ENCODE data around the gene VSIG8. TPM values are rescaled to one million over a fixed set of nuclear protein-coding genes. Genes with fewer than 3 reads are reported as not detected.

The VSIG8 gene
- total RNA-seq, 6 experiments from 2014 or later, result not detected

DNA sequence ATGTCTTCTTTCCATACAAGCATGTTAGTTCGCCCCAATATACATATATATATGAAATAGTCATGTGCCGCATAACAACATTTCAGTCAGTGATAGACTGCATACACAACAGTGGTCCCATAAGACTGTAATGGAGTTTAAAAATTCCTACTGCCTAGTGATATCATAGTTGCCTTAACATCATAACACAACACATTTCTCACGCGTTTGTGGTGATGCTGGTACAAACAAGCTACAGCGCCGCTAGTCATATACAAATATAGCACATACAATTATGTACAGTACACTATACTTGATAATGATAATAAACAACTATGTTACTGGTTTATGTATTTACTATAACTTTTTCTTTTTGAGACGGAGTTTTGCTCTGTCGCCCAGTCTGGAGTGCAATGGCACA is 46.5 kb downstream of the VSIG8 start:
- TF ChIP-seq, protein P1, sequence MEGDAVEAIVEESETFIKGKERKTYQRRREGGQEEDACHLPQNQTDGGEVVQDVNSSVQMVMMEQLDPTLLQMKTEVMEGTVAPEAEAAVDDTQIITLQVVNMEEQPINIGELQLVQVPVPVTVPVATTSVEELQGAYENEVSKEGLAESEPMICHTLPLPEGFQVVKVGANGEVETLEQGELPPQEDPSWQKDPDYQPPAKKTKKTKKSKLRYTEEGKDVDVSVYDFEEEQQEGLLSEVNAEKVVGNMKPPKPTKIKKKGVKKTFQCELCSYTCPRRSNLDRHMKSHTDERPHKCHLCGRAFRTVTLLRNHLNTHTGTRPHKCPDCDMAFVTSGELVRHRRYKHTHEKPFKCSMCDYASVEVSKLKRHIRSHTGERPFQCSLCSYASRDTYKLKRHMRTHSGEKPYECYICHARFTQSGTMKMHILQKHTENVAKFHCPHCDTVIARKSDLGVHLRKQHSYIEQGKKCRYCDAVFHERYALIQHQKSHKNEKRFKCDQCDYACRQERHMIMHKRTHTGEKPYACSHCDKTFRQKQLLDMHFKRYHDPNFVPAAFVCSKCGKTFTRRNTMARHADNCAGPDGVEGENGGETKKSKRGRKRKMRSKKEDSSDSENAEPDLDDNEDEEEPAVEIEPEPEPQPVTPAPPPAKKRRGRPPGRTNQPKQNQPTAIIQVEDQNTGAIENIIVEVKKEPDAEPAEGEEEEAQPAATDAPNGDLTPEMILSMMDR (IDR thresholded peaks at IDR 0.05), result no peak
- TF ChIP-seq POLR2A (IDR thresholded peaks at IDR 0.05), result no peak
- Histone ChIP-seq H3K27ac (no peak overlapping the region), H3K4me1 (no peaks in the 10 kb centered on the region), H3K9me3 (no peaks in the 10 kb centered on the region), H3K4me3 (no peak overlapping the region), H3K36me3 (no peaks in the 10 kb centered on the region), H3K27me3 (no peaks in the 10 kb centered on the region)
- no peak for ATAC-seq
- no peak for DNase-seq
- 84% methylated on average over 8 of the region's 8 CpGs for WGBS (ENCODE audit: insufficient coverage, low coverage, low lambda C conversion rate, missing lambda C conversion rate)
- intact Hi-C loops (cut with DNase I), result no loop called here

DNA sequence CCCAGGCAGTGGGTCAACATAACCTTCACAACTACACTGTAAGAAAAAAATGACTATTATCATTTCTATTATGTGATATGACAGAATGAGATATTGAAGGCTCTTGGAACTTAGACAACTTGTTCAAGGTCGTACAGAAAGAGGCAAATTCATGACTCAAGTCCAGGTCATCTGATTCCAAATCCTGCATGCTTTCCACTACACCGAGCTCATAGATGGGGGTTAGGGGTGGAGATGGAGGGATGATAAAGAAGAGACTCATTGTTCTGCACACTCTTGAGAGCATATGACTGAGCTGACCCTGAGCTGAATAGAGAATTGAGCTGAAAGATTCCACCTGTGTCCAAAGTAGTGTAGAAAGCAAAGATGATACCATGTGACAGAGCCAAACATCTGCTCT is 57.5 kb downstream of the VSIG8 start:
- no peak overlapping the region for H3K27ac ChIP-seq
- intact Hi-C loops (cut with DNase I), result no loop called here
- WGBS (ENCODE audit: insufficient coverage, low coverage, low lambda C conversion rate, missing lambda C conversion rate), result 57% methylated on average over 2 of the region's 2 CpGs
- H3K27me3 ChIP-seq, result no peaks in the 10 kb centered on the region
- DNase-seq (no peak), ATAC-seq (no peak)
- no peaks in the 10 kb centered on the region for H3K9me3 ChIP-seq
- H3K4me1 ChIP-seq, result no peaks in the 10 kb centered on the region
- TF ChIP-seq, protein P1 (IDR thresholded peaks at IDR 0.05), result no peak
- no peak overlapping the region for H3K4me3 ChIP-seq
- no peaks in the 10 kb centered on the region for H3K36me3 ChIP-seq

Small RNA genes lying within 50 kb of the gene (microRNA-seq; reads per million reads assigned to microRNA genes)
- gene MIR4259, result 0 reads per million in 2 donors

Small RNA genes lying within 50 kb of the gene (small RNA-seq; reads per million reads assigned to genes)
- 0 reads per million in 2 experiments for gene MIR4259
- 0 to 0.19 reads per million in 2 experiments for gene RF00570

Other genes with a start within 250 kb of the VSIG8 start
- gene CRP, start 148.1 kb downstream of the VSIG8 start, total RNA-seq, result over 10,000 TPM in 1 of 6 experiments, 1,000 to 10,000 TPM in 4, 100 to 1,000 TPM in 1; 420 to 12,291 (median 6,154) TPM
- gene DUSP23, start 81.7 kb downstream of the VSIG8 start, total RNA-seq, result 100 to 1,000 TPM in 1 of 6 experiments, 10 to 100 TPM in 5; 28.3 to 125 (median 69.4) TPM
- gene FCRL6, start 60.3 kb downstream of the VSIG8 start, total RNA-seq, result under 1 TPM in 4 of 6 experiments, not detected in 2; 0.40 to 0.62 (median 0.51) TPM
- 1 to 10 TPM in 5 of 6 experiments, under 1 TPM in 1; 0.33 to 5.7 (median 2.5) TPM for gene SLAMF8, start 35.8 kb downstream of the VSIG8 start, total RNA-seq
- not detected for gene CFAP45, start 37.5 kb upstream of the VSIG8 start, total RNA-seq
- 100 to 1,000 TPM in 3 of 6 experiments, 10 to 100 TPM in 3; 53.2 to 200 (median 117) TPM for gene TAGLN2, start 62.9 kb upstream of the VSIG8 start, total RNA-seq
- gene IGSF9, start 83.0 kb upstream of the VSIG8 start, total RNA-seq, result 10 to 100 TPM in 5 of 6 experiments, 1 to 10 TPM in 1; 2.2 to 53.7 (median 16.6) TPM
- 1 to 10 TPM in 3 of 6 experiments, under 1 TPM in 1, not detected in 2; 0.68 to 2.2 (median 1.6) TPM for gene SLAMF9, start 91.6 kb upstream of the VSIG8 start, total RNA-seq
- 1 to 10 TPM; 3.3 to 4.7 (median 3.9) TPM for gene PIGM, start 169.3 kb upstream of the VSIG8 start, total RNA-seq
- gene KCNJ10, start 207.5 kb upstream of the VSIG8 start, total RNA-seq, result 1 to 10 TPM in 2 of 6 experiments, under 1 TPM in 3, not detected in 1; 0.23 to 3.1 (median 0.31) TPM
- not detected for gene KCNJ9, start 218.9 kb upstream of the VSIG8 start, total RNA-seq
- gene IGSF8, start 236.0 kb upstream of the VSIG8 start, total RNA-seq, result 10 to 100 TPM; 27.5 to 45.7 (median 29.4) TPM